ENCODE measurements around the gene SYNE2.

- TF ChIP-seq POLR2A (IDR thresholded peaks at IDR 0.05) = no peak
- no peak for TF ChIP-seq CTCF (IDR thresholded peaks at IDR 0.05)
These were observed 294.5 kb downstream of the SYNE2 start for GRCh38 chr14:64147126-64147790.
